Colonic mucosa (tissue), 4 donors: ENCODE data around the gene PARVA. TPM values are rescaled to one million over a fixed set of nuclear protein-coding genes. Genes with fewer than 3 reads are reported as not detected.

Experiments
- DNase-seq: peaks from one replicate; pipeline ENCODE4 v3.0.0-alpha.2; 2020
- H3K27ac ChIP-seq: fragments of 200-600 bp; one replicate; pipeline ENCODE4 v1.8.0; 2021
- H3K27me3 ChIP-seq: fragments of 200-600 bp; one replicate; pipeline ENCODE4 v1.8.0; 2021
- H3K36me3 ChIP-seq: fragments of 200-600 bp; one replicate; pipeline ENCODE4 v1.8.0; 2021
- H3K4me1 ChIP-seq: fragments of 200-600 bp; one replicate; pipeline ENCODE4 v1.8.0; 2021; ENCODE audit warnings: mild to moderate bottlenecking
- H3K4me3 ChIP-seq: fragments of 200-600 bp; one replicate; pipeline ENCODE4 v1.8.0; 2021
- H3K9ac ChIP-seq, 2 donors: one replicate each; pipeline ENCODE4 v1.7.0; 2013; ENCODE audit warnings: control low read depth in 2 of 2, low read depth in 2 of 2, low read length in 2 of 2
- H3K9me3 ChIP-seq: fragments of 200-600 bp; one replicate; pipeline ENCODE4 v1.8.0; 2021
- intact Hi-C: fragments of 100-400 bp; cut with DNase I; formaldehyde crosslinking; loops from one replicate; pipeline ENCODE4 v1.14.1; 2022
- total RNA-seq, 2 donors: library from RNA; stranded (reverse); fragmentation: NEBNext Ultra II Directional in 1 of 2; extraction: Animal tissue kit (Norgen Biotek cat#: 25700) in 1 of 2; gene quantifications; one replicate each; pipeline ENCODE4 v1.2.1, GENCODE V29; 2021
- TF ChIP-seq, protein P1 (sequence below): fragments of 200-600 bp; IDR thresholded peaks from one replicate; pipeline ENCODE4 v1.8.0; 2022; ENCODE audit warnings: antibody characterized with exemption, mild to moderate bottlenecking
- donor health status: healthy.
- donor health status: DM: no; HTN: no; CAD: no.
- donor health status: DM: no; HTN: no; CAD: no.

Gene PARVA
- total RNA-seq, 2 donors from 2014 or later, result 61.8 to 78.5 TPM

DNA sequence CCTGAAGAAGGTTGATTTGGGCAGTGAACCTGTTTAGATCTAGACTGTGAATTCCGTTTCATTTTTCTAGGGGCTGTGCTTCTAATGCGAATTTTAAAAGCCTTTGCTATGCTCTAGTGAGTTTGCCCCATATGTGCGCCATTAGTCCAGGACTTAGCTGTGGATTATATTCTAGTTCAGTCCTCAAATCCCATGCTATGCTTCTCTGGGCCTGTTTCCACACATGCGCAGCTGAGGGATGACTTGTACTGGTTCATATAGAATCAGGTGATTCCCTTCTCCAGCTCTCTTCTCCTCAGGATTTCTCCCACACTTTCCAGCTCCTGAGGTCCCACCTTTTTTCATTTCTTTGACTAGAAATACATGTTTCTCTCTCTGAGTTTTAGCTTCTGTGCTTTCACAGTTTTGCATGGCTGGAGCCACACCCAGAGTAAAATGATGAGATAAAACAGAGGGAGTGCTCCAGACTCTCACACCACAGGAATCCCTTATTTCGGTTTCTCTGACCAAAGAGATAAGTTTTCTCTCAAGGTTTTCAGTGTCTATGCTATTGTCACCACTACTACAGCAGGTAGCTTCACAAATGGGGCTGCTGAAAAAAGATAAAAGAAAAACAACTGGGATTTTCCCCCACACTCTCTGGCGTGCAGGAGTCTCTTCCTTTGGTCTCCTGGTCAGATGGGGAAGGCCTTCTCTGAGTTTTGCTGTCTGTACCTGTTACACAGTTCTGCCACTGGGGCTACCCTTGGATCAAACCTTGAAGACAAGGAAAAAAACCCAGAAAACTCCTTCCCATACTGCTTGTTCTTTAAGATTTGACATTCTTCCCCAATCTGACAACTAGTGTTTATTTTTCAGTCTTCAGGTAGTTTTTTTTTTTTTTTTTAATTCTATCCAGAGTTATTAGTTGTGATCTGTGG lies 200.6 kb downstream of the PARVA start:
- TF ChIP-seq, protein P1, sequence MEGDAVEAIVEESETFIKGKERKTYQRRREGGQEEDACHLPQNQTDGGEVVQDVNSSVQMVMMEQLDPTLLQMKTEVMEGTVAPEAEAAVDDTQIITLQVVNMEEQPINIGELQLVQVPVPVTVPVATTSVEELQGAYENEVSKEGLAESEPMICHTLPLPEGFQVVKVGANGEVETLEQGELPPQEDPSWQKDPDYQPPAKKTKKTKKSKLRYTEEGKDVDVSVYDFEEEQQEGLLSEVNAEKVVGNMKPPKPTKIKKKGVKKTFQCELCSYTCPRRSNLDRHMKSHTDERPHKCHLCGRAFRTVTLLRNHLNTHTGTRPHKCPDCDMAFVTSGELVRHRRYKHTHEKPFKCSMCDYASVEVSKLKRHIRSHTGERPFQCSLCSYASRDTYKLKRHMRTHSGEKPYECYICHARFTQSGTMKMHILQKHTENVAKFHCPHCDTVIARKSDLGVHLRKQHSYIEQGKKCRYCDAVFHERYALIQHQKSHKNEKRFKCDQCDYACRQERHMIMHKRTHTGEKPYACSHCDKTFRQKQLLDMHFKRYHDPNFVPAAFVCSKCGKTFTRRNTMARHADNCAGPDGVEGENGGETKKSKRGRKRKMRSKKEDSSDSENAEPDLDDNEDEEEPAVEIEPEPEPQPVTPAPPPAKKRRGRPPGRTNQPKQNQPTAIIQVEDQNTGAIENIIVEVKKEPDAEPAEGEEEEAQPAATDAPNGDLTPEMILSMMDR, result no peak
- no peaks in the 10 kb centered on the region for H3K4me1 ChIP-seq
- DNase-seq, result no peak
- H3K4me3 ChIP-seq, result no peak overlapping the region
- no peak overlapping the region for H3K27ac ChIP-seq
- no peaks in the 10 kb centered on the region for H3K36me3 ChIP-seq
- no peaks in the 10 kb centered on the region for H3K9me3 ChIP-seq
- intact Hi-C loops, result no loop called here
- H3K9ac ChIP-seq, result no peak overlapping the region
- H3K27me3 ChIP-seq, result no peaks in the 10 kb centered on the region

DNA sequence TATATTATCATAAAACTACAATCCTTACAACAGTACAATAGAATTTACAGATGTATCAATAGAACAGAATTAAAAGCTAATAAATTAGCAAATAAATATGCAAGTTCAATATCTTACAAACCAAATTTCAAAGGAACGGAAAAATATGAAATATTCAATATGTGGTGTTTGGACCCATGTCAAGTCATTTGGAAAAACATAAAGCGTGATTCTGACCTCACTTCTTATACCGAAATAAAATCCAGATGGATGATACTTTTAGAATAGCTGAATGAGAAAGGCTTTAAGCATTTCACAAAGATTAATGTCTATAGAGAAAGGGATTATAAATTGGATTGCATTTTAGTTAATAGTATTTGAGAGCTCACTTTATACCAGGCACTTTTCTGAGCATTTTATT lies 204.0 kb downstream of the PARVA start:
- no peak overlapping the region for H3K27ac ChIP-seq
- no peak overlapping the region for H3K9ac ChIP-seq
- no peaks in the 10 kb centered on the region for H3K27me3 ChIP-seq
- intact Hi-C loops, result no loop called here
- TF ChIP-seq, protein P1, result no peak
- no peak overlapping the region for H3K4me3 ChIP-seq
- no peaks in the 10 kb centered on the region for H3K9me3 ChIP-seq
- H3K4me1 ChIP-seq, result no peaks in the 10 kb centered on the region
- DNase-seq, result no peak
- no peaks in the 10 kb centered on the region for H3K36me3 ChIP-seq

DNA sequence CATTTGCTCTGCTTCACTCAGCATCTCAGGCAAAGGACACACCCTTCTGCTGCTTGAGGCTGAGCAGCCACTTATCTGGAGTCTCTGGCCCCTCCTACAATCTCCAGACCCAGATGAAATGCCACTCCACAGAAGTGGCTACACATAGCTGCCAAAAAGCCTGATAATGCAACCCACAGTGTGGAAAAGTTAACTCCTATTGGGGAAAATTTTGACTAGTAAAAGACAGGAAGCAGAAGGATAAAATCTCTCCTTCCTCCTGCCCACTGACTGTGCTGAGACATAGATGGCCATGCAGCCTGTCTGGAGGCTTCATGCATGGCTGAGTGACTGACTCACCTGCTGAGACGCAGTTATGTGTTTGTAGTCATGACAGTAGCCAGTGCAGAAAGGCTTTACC lies 204.6 kb downstream of the PARVA start:
- DNase-seq, result no peak
- no peak overlapping the region for H3K27ac ChIP-seq
- TF ChIP-seq, protein P1, result no peak
- H3K27me3 ChIP-seq, result no peaks in the 10 kb centered on the region
- no peaks in the 10 kb centered on the region for H3K9me3 ChIP-seq
- H3K9ac ChIP-seq, result no peak overlapping the region
- intact Hi-C loops, result no loop called here
- no peaks in the 10 kb centered on the region for H3K4me1 ChIP-seq
- H3K36me3 ChIP-seq, result no peaks in the 10 kb centered on the region
- H3K4me3 ChIP-seq, result no peak overlapping the region
